Activated CD4-positive, alpha-beta T cell treated with anti-CD3 and anti-CD28 coated beads for 4 hours (primary cell): ENCODE measurements around the gene DNAAF8.
A peak's percentile ranks its signal among the peaks of the same experiment; 100 is the strongest.
"Not testable (repeated sequence)": the region's sequence is repeated elsewhere in the genome, so short reads cannot be mapped to it uniquely, and the experiment has no call there.

Source experiments
- DNase-seq, 2 donors: peaks; one replicate each; pipeline ENCODE4 v3.0.0-alpha.2; 2020

The DNAAF8 gene

GRCh38 chr16:4760221-4760910 lies 26.0 kb downstream of the DNAAF8 start:
- DNase-seq = no peak

DNA sequence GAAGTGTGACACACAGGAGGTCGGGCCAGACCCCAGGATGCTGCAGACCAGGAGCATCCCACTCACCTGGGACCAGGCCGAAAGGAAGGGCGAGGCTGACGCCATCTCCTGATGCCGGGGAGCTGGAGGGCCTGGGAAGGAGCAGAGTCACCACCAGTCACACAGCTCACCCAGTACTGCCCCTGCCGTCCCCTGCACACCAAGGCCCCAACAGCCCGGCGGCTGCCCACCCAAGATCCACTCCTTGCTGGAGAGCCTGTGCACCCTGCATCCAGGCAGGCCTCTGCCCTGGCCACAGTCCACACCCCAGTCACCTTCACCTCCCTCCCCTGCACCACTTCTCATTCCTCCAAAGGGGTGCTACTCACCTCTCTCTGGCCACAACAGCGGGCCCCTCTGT lies 27.9 kb downstream of the DNAAF8 start:
- no peak for DNase-seq

- no peak for DNase-seq
Observed at GRCh38 chr16:4763791-4764190, 29.5 kb downstream of the DNAAF8 start.

- DNase-seq = no peak
Observed at GRCh38 chr16:4765511-4766474, 31.5 kb downstream of the DNAAF8 start.

DNA sequence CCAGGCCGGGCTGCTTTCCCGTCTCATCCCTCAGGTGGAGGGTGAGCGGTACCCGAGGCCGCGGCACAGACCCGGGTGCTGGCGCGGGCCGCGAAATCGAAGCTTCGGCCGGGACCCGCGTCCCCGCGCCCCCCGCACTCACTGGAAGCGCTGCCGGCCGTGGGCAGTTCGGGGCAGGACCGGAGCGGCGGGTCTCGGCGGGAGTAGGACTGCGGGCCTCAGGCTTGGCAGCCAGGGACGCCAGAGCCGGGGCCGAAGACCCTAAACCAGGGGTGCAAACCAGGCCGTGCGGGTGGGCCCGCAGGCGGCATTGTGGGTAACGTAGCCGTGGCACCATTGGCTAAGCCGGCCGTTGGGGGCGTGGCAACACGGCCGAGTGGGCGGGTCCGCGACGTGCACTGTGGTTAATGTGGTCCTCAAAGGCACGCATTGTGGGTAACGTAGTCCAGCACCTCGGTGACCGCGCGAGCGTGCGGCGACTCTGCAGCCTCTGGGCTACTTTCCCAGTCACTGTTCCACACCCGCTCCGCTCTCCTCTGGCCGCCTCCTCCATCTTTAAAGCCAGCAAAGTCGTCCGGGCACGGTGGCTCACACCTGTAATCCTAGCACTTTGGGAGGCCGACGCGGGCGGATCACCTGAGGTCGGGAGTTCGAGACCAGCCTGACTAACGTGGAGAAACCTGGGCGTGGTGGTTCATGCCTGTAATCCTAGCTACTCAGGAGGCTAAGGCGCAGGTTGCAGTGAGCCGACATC lies 32.7 kb downstream of the DNAAF8 start, which contains the start of gene ZNF500:
ZNF500 (minus strand) TSS at position 288 of the 754 bp plus-strand sequence. CDS start 1,184 bp downstream, outside the sequence.
- peak; percentile 92 to 98 for DNase-seq

DNA sequence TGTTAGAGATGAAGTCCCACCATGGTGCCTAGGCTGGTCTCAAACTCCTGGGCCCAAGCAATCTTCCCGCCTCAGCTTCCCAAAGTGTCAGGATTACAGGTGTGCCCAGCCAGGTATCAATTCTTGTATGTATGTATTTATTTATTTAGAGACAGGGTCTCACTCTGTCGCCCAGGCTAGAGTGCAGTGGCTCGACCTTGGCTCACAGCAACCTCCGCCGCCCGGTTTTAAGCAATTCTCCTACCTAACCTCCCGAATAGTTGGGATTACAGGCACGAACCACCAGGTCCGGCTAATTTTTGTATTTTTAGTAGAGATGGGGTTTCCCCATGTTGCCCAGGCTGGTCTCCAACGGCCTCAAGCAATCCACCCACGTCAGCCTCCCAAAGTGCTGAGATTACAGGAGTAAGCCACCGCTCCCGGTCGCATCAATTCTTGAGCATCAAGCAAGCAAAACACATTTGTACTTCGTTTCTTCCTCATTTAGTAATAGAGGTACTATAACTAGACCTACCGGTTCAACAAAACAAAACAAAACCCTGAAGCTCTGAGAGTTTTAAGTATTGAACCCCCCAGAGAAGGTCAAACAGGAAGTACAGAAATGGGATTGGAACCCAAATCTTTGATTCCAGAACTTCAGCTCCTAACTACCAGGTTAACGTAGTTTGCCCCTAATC lies 33.7 kb downstream of the DNAAF8 start:
- DNase-seq = no peak

DNA sequence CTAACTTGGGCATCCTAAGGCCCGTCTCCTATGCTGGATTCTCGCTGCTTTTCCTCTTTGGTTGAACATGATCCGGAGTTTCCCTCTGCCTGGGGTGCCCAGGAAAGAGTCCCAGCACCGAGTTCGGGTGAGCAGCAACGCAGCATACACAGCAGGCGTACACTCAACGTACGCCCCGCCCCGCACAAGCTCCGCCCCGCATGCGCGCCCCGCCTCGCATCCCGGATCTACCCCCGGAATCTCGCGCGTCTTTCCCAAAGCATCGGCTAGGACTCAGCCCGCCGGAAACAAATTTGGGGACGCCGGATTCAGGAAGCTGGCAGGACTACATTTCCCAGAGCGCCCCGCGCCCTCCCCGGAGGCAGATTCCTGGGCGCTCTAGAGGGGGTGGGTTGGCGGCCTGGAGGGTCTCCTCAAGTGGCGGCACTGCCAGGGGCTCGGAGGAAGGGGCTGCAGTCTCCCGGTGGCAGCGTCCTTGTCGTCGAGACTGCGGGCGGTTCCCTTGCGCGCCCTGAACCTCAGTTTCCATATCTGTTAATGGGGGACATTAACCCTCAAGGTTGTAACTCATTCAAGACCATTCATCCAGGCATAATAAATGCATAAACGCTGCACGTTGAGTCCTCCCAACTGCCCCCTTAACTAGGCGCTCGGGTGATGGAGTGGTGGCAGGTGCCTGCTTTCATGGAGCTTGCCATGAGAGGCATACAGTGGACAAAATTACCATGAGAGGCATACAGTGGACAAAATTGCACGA lies 34.4 kb downstream of the DNAAF8 start:
- peak; percentile 75 to 83 for DNase-seq

- DNase-seq = no peak
Observed at GRCh38 chr16:4769306-4769638, 34.9 kb downstream of the DNAAF8 start.

DNA sequence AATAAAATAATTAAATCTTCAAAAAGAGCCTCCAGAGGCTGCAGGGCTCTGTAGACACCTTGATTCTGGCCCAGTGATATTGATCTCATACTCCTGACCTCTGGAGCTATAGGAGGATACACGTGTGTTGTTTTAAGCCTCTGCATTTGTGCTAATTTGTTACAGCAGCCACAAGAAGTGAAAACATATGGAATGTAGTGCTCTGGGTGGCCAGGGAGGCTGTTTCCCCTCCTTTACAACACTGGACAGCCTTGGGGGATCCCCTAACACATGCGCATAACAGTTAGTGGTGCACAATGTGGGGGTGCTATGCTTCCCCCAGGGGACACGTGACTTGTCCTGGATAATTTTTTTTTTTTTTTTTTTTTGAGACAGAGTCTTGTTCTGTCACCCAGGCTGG lies 37.3 kb downstream of the DNAAF8 start:
- no peak for DNase-seq

DNA sequence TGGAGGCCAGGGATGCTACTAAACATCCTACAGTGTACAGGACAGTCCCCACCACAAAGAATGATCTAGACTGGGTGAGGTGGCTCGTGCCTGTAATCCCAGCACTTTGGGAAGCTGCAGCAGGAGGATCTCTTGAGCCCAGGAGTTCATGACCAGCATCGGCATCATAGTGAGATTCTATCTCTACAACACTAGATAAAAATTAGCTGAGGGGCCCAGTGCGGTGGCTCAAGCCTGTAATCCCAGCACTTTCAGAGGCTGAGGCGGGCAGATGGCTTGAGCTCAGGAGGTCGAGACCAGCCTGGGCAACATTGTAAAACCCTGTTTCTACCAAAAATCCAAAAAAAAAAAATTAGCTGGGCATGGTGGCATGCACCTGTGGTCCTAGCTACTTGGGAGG lies 38.0 kb downstream of the DNAAF8 start:
- DNase-seq = no peak

DNA sequence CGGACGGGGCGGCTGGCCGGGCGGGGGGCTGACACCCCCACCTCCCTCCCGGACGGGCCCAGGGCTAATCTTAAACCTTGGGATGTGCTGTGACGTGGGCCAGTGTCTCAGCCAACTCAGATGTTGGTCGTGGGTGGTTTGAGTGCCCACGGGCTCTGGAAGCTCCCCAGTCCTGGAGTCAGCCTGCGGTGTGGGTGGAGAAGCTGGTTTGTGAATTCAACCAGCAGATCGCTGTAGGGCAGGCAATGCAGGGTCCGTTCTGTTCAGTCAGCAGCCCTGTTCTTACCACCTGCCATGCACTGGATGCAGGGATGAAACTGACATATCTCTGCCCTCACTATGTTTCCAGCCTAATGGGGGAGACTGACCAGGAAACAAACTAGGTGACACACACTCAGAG lies 40.7 kb downstream of the DNAAF8 start:
- DNase-seq = no peak

DNA sequence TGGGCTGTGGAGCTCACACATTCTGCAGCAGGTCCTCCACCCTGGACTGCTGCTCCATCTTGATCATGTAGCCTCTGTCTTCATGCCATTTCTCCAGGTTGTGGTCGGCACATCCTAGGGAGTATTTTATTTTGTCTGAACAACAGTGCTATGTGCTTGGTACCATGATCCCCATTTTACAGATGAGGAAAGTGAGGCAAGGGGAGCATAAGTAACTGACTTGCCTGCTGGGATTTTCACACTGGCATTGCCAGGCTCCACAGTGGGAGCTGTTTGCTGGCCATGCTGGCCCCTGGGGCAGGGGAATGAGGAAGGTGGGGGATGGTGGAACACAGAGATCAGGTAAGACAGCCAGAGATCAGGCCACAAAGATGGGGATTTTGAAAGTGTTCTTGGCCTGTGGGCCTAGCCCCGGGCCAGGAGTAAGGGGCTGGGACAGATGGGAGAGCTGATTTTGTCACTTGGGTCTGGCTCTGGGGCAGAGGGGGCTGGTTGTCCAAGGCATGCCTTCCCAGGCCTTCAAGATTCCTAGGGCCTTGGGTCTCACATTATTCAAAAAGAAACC lies 41.9 kb downstream of the DNAAF8 start:
- no peak for DNase-seq

- no peak for DNase-seq
Observed at GRCh38 chr16:4777339-4778049, 43.2 kb downstream of the DNAAF8 start.

GRCh38 chr16:4778050-4778392 lies 43.7 kb downstream of the DNAAF8 start:
- DNase-seq = no peak

GRCh38 chr16:4780235-4780634 lies 45.9 kb downstream of the DNAAF8 start:
- DNase-seq = no peak

- DNase-seq = no peak
Observed at GRCh38 chr16:4783251-4783950, 49.1 kb downstream of the DNAAF8 start.

- DNase-seq = no peak
Observed at GRCh38 chr16:4783951-4784336, 49.6 kb downstream of the DNAAF8 start.

DNA sequence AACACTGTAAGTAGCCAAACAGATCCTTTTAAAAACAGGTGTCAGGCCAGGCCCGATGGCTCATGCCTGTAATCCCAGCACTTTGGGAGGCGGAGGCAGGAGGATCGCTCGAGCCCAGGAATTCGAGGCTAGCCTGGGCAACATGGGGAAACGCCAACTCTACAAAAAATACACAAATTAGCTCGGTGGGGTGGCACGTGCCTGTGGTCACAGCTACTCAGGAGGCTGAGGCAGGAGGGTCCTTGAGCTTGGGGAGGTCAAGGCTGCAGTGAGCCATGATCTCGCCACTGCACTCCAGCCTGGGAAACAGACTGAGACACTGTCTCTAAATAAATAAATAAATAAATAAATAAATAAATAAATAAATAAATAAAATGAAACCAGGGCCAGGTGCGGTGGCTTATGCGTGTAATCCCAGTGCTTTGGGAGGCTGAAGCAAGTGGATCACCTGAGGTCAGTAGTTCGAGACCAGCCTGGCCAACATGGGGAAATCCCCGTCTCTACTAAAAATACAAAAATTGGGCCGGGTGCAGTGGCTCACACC lies 50.2 kb downstream of the DNAAF8 start:
- not testable (repeated sequence) for DNase-seq

DNA sequence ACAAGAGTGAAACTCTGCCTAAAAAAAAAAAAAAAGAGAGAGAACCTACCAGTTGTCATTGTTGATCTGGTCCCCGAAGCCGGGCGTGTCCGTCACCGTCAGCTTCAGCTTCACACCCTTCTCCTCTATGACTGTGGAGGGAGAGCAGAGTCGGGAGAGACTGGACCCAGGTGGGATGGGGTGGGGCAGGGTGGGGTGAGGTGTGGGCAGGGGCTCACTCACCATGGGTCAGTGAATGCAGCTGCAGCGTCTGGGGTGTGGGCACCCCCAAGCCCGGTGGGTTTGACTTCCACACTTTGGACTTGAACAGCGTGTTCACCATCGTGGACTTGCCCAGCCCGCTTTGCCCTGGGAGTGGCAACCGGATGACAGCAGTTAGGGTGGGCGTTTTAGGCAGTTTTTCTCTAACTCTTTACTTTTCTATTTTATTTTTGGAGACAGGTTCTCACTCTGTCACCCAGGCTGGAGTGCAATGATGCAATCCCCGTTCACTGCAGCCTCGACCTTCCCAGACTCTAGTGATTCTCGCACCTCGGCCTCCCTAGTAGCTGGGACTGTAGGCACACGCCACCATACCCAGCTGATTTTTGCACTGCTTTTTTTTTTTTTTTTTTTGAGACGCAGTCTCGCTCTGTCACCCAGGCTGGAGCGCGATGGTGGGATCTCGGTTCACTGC lies 51.6 kb downstream of the DNAAF8 start:
- DNase-seq = no peak

DNA sequence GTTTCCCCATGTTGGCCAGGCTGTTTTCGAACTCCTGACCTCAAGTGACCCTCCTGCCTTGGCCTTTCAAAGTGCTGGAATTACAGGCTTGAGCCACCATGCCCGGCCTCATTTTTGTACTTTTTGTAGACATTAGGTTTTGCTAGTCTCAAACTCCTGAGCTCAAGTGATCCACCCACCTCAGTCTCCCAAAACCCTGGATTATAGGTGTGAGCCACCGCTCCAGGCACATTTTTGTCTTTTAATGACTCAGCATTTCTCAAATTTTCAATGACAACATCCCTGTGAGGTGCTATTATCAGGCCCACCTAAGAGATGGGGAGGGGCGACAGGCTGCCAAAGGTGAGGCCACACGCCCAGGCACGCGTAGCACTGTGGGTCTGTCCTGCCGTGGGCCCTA lies 52.7 kb downstream of the DNAAF8 start:
- no peak for DNase-seq
